Measurements from ENCODE around the gene KAZN.

GRCh38 chr1:15068997-15069396 lies 470.5 kb downstream of the KAZN start:
- TF ChIP-seq POLR2A (IDR thresholded peaks at IDR 0.05) (no peak), CTCF (IDR thresholded peaks at IDR 0.05) (no peak)
